GM12864 (cell line): ENCODE results near the gene ACP6.
"Not testable (repeated sequence)": the region's sequence is repeated elsewhere in the genome, so short reads cannot be mapped to it uniquely, and the experiment has no call there.

ENCODE experiments used
- DNase-seq: peaks from one replicate; pipeline ENCODE4 v3.0.0-alpha.2; 2011; ENCODE audit warnings: low read depth
- H3K4me3 ChIP-seq: 2 replicates; pipeline ENCODE4 v1.5.1; 2011; ENCODE audit warnings: mild to moderate bottlenecking, low read depth, low read length, control low read depth
- CTCF ChIP-seq: IDR thresholded peaks from 2 replicates; pipeline ENCODE4 v1.5.1; 2011; ENCODE audit warnings: low read depth, mild to moderate bottlenecking, moderate library complexity, low read length, control low read depth, inconsistent platforms; ENCODE audit errors: missing control alignments

ACP6 gene

DNA sequence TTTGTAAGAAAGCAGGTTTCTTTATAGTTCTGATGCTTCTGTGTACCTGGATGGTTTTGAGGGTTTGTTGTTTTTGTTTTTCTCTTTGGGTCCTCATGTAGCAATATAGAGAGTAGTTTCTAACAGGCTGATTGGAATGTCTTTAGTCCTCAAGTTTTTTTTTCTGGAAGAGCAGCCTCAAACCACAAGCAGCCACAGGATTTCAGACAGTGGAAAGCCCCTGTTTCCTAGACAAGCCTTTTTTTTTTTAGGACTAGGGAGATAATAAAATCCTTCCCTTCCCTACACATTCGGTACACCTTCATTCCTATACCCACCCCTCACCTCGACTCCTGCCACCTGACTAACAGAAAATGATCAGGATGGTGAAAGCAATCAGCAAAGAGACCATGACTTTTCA is 47.6 kb downstream of the ACP6 start:
- no peak for DNase-seq
- no peak overlapping the region for H3K4me3 ChIP-seq
- TF ChIP-seq CTCF: no peak

- no peak for TF ChIP-seq CTCF
- no peak for DNase-seq
- H3K4me3 ChIP-seq: no peak overlapping the region
These were observed 49.8 kb downstream of the ACP6 start for GRCh38 chr1:147620543-147620942.

DNA sequence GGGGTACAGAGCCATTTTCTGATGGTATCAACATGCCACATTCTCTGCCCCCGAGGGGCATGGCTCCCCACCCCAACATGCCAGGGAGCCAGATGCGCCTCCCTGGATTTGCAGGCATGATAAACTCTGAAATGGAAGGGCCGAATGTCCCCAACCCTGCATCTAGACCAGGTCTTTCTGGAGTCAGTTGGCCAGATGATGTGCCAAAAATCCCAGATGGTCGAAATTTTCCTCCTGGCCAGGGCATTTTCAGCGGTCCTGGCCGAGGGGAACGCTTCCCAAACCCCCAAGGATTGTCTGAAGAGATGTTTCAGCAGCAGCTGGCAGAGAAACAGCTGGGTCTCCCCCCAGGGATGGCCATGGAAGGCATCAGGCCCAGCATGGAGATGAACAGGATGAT is 50.6 kb downstream of the ACP6 start:
- H3K4me3 ChIP-seq: no peak overlapping the region
- DNase-seq: no peak
- TF ChIP-seq CTCF: no peak

DNA sequence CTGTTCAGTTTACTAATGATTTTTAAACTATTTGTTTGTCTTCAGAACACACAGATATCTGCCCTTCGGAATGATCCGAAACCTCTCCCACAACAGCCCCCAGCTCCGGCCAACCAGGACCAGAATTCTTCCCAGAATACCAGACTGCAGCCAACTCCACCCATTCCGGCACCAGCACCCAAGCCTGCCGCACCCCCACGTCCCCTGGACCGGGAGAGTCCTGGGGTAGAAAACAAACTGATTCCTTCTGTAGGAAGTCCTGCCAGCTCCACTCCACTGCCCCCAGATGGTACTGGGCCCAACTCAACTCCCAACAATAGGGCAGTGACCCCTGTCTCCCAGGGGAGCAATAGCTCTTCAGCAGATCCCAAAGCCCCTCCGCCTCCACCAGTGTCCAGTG is 51.6 kb downstream of the ACP6 start:
- no peak for TF ChIP-seq CTCF
- H3K4me3 ChIP-seq: no peak overlapping the region
- DNase-seq: no peak

- no peak for DNase-seq
- H3K4me3 ChIP-seq: no peak overlapping the region
- no peak for TF ChIP-seq CTCF
These were observed 52.2 kb downstream of the ACP6 start for GRCh38 chr1:147618077-147618569.

DNA sequence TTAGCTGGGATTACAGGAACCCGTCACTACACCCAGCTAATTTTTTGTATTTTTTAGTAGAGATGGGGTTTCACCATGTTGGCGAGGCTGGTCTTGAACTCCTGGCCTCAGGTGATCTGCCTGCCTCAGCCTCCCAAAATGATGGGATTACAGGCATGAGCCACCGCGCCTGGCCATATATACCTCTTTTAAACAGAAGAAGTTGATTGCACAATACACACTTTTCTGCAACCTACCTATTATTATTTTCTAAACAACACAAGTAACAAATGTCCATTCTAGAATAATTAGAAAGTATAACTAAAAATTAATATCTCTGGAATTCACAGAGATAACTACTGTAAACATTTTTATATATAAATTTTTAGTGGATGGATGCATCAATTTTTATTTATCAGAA is 55.4 kb downstream of the ACP6 start:
- H3K4me3 ChIP-seq, DNase-seq: not testable (repeated sequence)

DNA sequence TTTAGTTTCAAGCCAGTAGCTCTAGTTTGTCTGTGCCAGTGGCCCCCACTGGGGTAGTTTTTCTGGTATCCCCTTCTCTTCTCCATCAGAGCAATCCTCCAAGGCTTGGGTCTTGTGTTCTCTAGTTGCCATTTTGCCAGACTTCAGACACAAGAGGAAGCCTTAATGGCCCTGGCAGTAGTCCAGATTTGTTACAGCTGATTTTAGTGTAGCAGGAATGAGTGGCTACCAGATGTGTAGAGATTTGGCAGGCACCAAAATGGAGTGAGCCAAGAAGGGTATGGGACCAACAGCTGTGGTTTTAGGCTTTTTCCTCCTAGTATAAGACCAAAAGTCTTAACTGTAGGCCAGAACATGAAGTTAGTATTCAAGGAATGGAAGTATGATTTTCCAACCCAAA is 56.8 kb downstream of the ACP6 start:
- no peak for TF ChIP-seq CTCF
- no peak for DNase-seq
- H3K4me3 ChIP-seq: no peak overlapping the region

- no peak for TF ChIP-seq CTCF
- no peak overlapping the region for H3K4me3 ChIP-seq
- no peak for DNase-seq
These were observed 58.0 kb downstream of the ACP6 start for GRCh38 chr1:147612366-147612765.
